Naive thymus-derived CD8-positive, alpha-beta T cell (primary cell): ENCODE results near the gene PPP1R16B. TPM values are rescaled to one million over a fixed set of nuclear protein-coding genes. Genes with fewer than 3 reads are reported as not detected.

Source experiments
- ATAC-seq, 2 donors: fragments of 150-1000 bp; cut with Tn5 transposase in 1 of 2; sonication (Bioruptor Pico), chemical (Tn5 transposase) in 1 of 2; 1 replicate in 1 of 2; 2 replicates in 1 of 2; pipeline ENCODE4 v1.10.0; 2021; ENCODE audit warnings: mild to moderate bottlenecking in 2 of 2, moderate library complexity in 2 of 2
- POLR2A ChIA-PET: fragments of 350-600 bp; sonication (Branson Sonifier 250); formaldehyde crosslinking; loops from one replicate; lab custom pipeline; 2021; ENCODE audit warnings: antibody characterized with exemption; lab: Charles Lee
- DNase-seq, 10 donors: peaks; one replicate each; pipeline versions ENCODE4 v3.0.0 to v3.0.0-alpha.2; 2020 to 2022
- H3K27ac Mint-ChIP-seq, 10 donors: one replicate each; pipeline ENCODE4 v1.8.0; 2020 to 2022; ENCODE audit warnings: mild to moderate bottlenecking in 10 of 10, mixed read lengths in 10 of 10, moderate library complexity in 4 of 10, inconsistent platforms in 1 of 10
- H3K27me3 Mint-ChIP-seq, 5 donors: one replicate each; pipeline ENCODE4 v1.8.0; 2021 to 2022; ENCODE audit warnings: mixed read lengths in 5 of 5
- H3K36me3 Mint-ChIP-seq, 3 donors: one replicate each; pipeline ENCODE4 v1.8.0; 2020 to 2022; ENCODE audit warnings: mixed read lengths in 3 of 3, mild to moderate bottlenecking in 2 of 3, inconsistent platforms in 1 of 3
- H3K4me1 Mint-ChIP-seq, 4 donors: one replicate each; pipeline ENCODE4 v1.8.0; 2021 to 2022; ENCODE audit warnings: mixed read lengths in 4 of 4
- H3K4me3 Mint-ChIP-seq, 10 donors: one replicate each; pipeline ENCODE4 v1.8.0; 2020 to 2022; ENCODE audit warnings: mild to moderate bottlenecking in 10 of 10, mixed read lengths in 10 of 10, moderate library complexity in 6 of 10, inconsistent platforms in 1 of 10
- H3K9me3 Mint-ChIP-seq, 9 donors: one replicate each; pipeline ENCODE4 v1.8.0; 2020 to 2022; ENCODE audit warnings: mixed read lengths in 9 of 9, mild to moderate bottlenecking in 3 of 9, inconsistent platforms in 1 of 9, moderate library complexity in 1 of 9
- polyA plus RNA-seq, 3 donors: library from polyadenylated mRNA; unstranded; fragments of 300-500 nt; fragmentation: Illumina TruSeq; gene quantifications; one replicate each; pipeline ENCODE4 v1.2.3, GENCODE V29; 2021
- total RNA-seq, 8 experiments: library from RNA in 2 of 8; stranded (reverse) in 2 of 8; gene quantifications; one replicate each; pipeline ENCODE4 v1.2.3 and lab custom pipeline; 2021 to 2026

The PPP1R16B gene
- total and polyA plus RNA-seq, 5 experiments from 2014 or later: 9.7 to 33.6 (median 15.6) TPM

- ATAC-seq (no peak), DNase-seq (no peak)
- Mint-ChIP-seq H3K4me1 (peaks cover 0 to 3% (median 0%) of the 10 kb centered on the region in 4 donors), H3K4me3 (no peak overlapping the region), H3K36me3 (peaks cover 0 to 9% (median 0%) of the 10 kb centered on the region in 3 donors), H3K9me3 (no peaks in the 10 kb centered on the region), H3K27ac (no peak overlapping the region), H3K27me3 (no peaks in the 10 kb centered on the region)
- POLR2A ChIA-PET: no interaction called here
Observed at GRCh38 chr20:38937000-38937399, 131.5 kb downstream of the PPP1R16B start.

GRCh38 chr20:38937978-38938473, 132.5 kb downstream of the PPP1R16B start:
- peaks cover 0 to 3% (median 0%) of the 10 kb centered on the region in 4 donors for H3K4me1 Mint-ChIP-seq
- H3K36me3 Mint-ChIP-seq: peaks cover 0 to 13% (median 0%) of the 10 kb centered on the region in 3 donors
- ATAC-seq (no peak), DNase-seq (no peak)
- POLR2A ChIA-PET: no interaction called here
- no peak overlapping the region for H3K4me3 Mint-ChIP-seq
- no peak overlapping the region for H3K27ac Mint-ChIP-seq
- H3K27me3 Mint-ChIP-seq: no peaks in the 10 kb centered on the region
- no peaks in the 10 kb centered on the region for H3K9me3 Mint-ChIP-seq

GRCh38 chr20:38939686-38940085, 134.2 kb downstream of the PPP1R16B start:
- POLR2A ChIA-PET: no interaction called here
- Mint-ChIP-seq H3K4me3 (no peak overlapping the region), H3K27me3 (no peaks in the 10 kb centered on the region), H3K27ac (peak overlapping the region in 1 of 10 donors; percentile 42), H3K4me1 (peaks cover 0 to 3% (median 0%) of the 10 kb centered on the region in 4 donors), H3K9me3 (no peaks in the 10 kb centered on the region), H3K36me3 (peaks cover 0 to 16% (median 0%) of the 10 kb centered on the region in 3 donors)
- DNase-seq (no peak), ATAC-seq (no peak)

- peaks cover 0 to 3% (median 0%) of the 10 kb centered on the region in 4 donors for H3K4me1 Mint-ChIP-seq
- no peaks in the 10 kb centered on the region for H3K27me3 Mint-ChIP-seq
- H3K27ac Mint-ChIP-seq: peak overlapping the region in 1 of 10 donors; percentile 19
- POLR2A ChIA-PET: no interaction called here
- no peak overlapping the region for H3K4me3 Mint-ChIP-seq
- DNase-seq (no peak), ATAC-seq (no peak)
- H3K9me3 Mint-ChIP-seq: no peaks in the 10 kb centered on the region
- H3K36me3 Mint-ChIP-seq: peaks cover 0 to 16% (median 0%) of the 10 kb centered on the region in 3 donors
Observed at GRCh38 chr20:38940644-38941043, 135.1 kb downstream of the PPP1R16B start.

GRCh38 chr20:38941726-38942389, 136.4 kb downstream of the PPP1R16B start:
- no peak for DNase-seq
- POLR2A ChIA-PET: no interaction called here
- Mint-ChIP-seq H3K9me3 (no peaks in the 10 kb centered on the region), H3K4me1 (peaks cover 0 to 3% (median 0%) of the 10 kb centered on the region in 4 donors), H3K4me3 (no peak overlapping the region), H3K27ac (peak overlapping the region in 1 of 10 donors; percentile 48), H3K27me3 (no peaks in the 10 kb centered on the region), H3K36me3 (peaks cover 0 to 16% (median 0%) of the 10 kb centered on the region in 3 donors)
- no peak for ATAC-seq

GRCh38 chr20:38945012-38945411, 139.5 kb downstream of the PPP1R16B start:
- no peak overlapping the region for H3K27ac Mint-ChIP-seq
- H3K4me3 Mint-ChIP-seq: no peak overlapping the region
- peaks cover 0 to 13% (median under 1%) of the 10 kb centered on the region in 3 donors for H3K36me3 Mint-ChIP-seq
- H3K9me3 Mint-ChIP-seq: no peaks in the 10 kb centered on the region
- DNase-seq (no peak), ATAC-seq (no peak)
- no peaks in the 10 kb centered on the region for H3K27me3 Mint-ChIP-seq
- no peaks in the 10 kb centered on the region for H3K4me1 Mint-ChIP-seq
- POLR2A ChIA-PET: no interaction called here

- Mint-ChIP-seq H3K36me3 (peaks cover 0 to 10% (median 1%) of the 10 kb centered on the region in 3 donors), H3K27ac (no peak overlapping the region), H3K9me3 (no peaks in the 10 kb centered on the region), H3K27me3 (no peaks in the 10 kb centered on the region), H3K4me3 (no peak overlapping the region), H3K4me1 (no peaks in the 10 kb centered on the region)
- no peak for DNase-seq
- ATAC-seq: no peak
- POLR2A ChIA-PET: no interaction called here
Observed at GRCh38 chr20:38946836-38947235, 141.3 kb downstream of the PPP1R16B start.

GRCh38 chr20:38947931-38948362, 142.4 kb downstream of the PPP1R16B start:
- Mint-ChIP-seq H3K27ac (no peak overlapping the region), H3K4me3 (no peak overlapping the region), H3K9me3 (no peaks in the 10 kb centered on the region), H3K4me1 (no peaks in the 10 kb centered on the region), H3K27me3 (no peaks in the 10 kb centered on the region), H3K36me3 (peaks cover 0 to 7% (median 1%) of the 10 kb centered on the region in 3 donors)
- POLR2A ChIA-PET: no interaction called here
- DNase-seq: no peak
- no peak for ATAC-seq

GRCh38 chr20:38950254-38950653, 144.8 kb downstream of the PPP1R16B start:
- Mint-ChIP-seq H3K36me3 (peaks cover 0 to 4% (median 1%) of the 10 kb centered on the region in 3 donors), H3K9me3 (no peaks in the 10 kb centered on the region), H3K27me3 (no peaks in the 10 kb centered on the region), H3K27ac (no peak overlapping the region), H3K4me3 (no peak overlapping the region), H3K4me1 (no peaks in the 10 kb centered on the region)
- POLR2A ChIA-PET: no interaction called here
- ATAC-seq (no peak), DNase-seq (no peak)

- POLR2A ChIA-PET: no interaction called here
- no peaks in the 10 kb centered on the region for H3K9me3 Mint-ChIP-seq
- H3K36me3 Mint-ChIP-seq: peaks cover 0 to 4% (median 1%) of the 10 kb centered on the region in 3 donors
- no peaks in the 10 kb centered on the region for H3K27me3 Mint-ChIP-seq
- DNase-seq: no peak
- no peaks in the 10 kb centered on the region for H3K4me1 Mint-ChIP-seq
- no peak for ATAC-seq
- H3K4me3 Mint-ChIP-seq: no peak overlapping the region
- H3K27ac Mint-ChIP-seq: no peak overlapping the region
Observed at GRCh38 chr20:38951611-38952010, 146.1 kb downstream of the PPP1R16B start.

GRCh38 chr20:38952153-38952552, 146.7 kb downstream of the PPP1R16B start:
- H3K4me1 Mint-ChIP-seq: no peaks in the 10 kb centered on the region
- H3K4me3 Mint-ChIP-seq: no peak overlapping the region
- no peaks in the 10 kb centered on the region for H3K9me3 Mint-ChIP-seq
- ATAC-seq (no peak), DNase-seq (no peak)
- H3K36me3 Mint-ChIP-seq: peaks cover 0 to 4% (median 1%) of the 10 kb centered on the region in 3 donors
- no peaks in the 10 kb centered on the region for H3K27me3 Mint-ChIP-seq
- POLR2A ChIA-PET: no interaction called here
- H3K27ac Mint-ChIP-seq: peak overlapping the region in 1 of 10 donors; percentile 72

GRCh38 chr20:38953630-38954340, 148.3 kb downstream of the PPP1R16B start:
- no peak overlapping the region for H3K4me3 Mint-ChIP-seq
- no peak for ATAC-seq
- no peaks in the 10 kb centered on the region for H3K4me1 Mint-ChIP-seq
- no peaks in the 10 kb centered on the region for H3K9me3 Mint-ChIP-seq
- H3K27ac Mint-ChIP-seq: peak overlapping the region in 1 of 10 donors; percentile 2
- DNase-seq: no peak
- POLR2A ChIA-PET: no interaction called here
- H3K27me3 Mint-ChIP-seq: no peaks in the 10 kb centered on the region
- peaks cover 0 to 4% (median 1%) of the 10 kb centered on the region in 3 donors for H3K36me3 Mint-ChIP-seq

- Mint-ChIP-seq H3K27me3 (no peaks in the 10 kb centered on the region), H3K9me3 (no peaks in the 10 kb centered on the region), H3K4me1 (peaks cover 8 to 11% (median 10%) of the 10 kb centered on the region in 4 donors), H3K27ac (no peak overlapping the region), H3K36me3 (no peaks in the 10 kb centered on the region), H3K4me3 (no peak overlapping the region)
- POLR2A ChIA-PET: no interaction called here
- DNase-seq (no peak), ATAC-seq (no peak)
Observed at GRCh38 chr20:38957235-38957876, 151.9 kb downstream of the PPP1R16B start.
